Esophagus squamous epithelium (tissue), 4 donors: ENCODE measurements around the gene GABARAPL1.

Experiments used
- CTCF ChIP-seq, 6 experiments: fragments of 450-650 bp in 4 of 6; fragments of 200-600 bp in 2 of 6; sonication (generic) in 2 of 6; IDR thresholded peaks; one replicate each; pipeline ENCODE4 v1.5.1; 2016 to 2019; ENCODE audit warnings: antibody characterized with exemption in 6 of 6, mild to moderate bottlenecking in 4 of 6, moderate library complexity in 4 of 6
- POLR2A ChIP-seq, 4 donors: fragments of 450-650 bp; IDR thresholded peaks; one replicate each; pipeline ENCODE4 v1.6.1; 2017; ENCODE audit warnings: antibody characterized with exemption in 4 of 4, mild to moderate bottlenecking in 4 of 4, moderate library complexity in 3 of 4

- no peak for TF ChIP-seq CTCF (IDR thresholded peaks at IDR 0.05)
- TF ChIP-seq POLR2A (IDR thresholded peaks at IDR 0.05) = no peak
These were observed 39.0 kb downstream of the GABARAPL1 start for GRCh38 chr12:10251669-10252068.
